CMK (cell line): ENCODE results near the gene RASSF1.

Source experiments
- DNase-seq: peaks from one replicate; pipeline ENCODE4 v3.0.0-alpha.2; 2010; ENCODE audit warnings: low read depth

The RASSF1 gene

DNA sequence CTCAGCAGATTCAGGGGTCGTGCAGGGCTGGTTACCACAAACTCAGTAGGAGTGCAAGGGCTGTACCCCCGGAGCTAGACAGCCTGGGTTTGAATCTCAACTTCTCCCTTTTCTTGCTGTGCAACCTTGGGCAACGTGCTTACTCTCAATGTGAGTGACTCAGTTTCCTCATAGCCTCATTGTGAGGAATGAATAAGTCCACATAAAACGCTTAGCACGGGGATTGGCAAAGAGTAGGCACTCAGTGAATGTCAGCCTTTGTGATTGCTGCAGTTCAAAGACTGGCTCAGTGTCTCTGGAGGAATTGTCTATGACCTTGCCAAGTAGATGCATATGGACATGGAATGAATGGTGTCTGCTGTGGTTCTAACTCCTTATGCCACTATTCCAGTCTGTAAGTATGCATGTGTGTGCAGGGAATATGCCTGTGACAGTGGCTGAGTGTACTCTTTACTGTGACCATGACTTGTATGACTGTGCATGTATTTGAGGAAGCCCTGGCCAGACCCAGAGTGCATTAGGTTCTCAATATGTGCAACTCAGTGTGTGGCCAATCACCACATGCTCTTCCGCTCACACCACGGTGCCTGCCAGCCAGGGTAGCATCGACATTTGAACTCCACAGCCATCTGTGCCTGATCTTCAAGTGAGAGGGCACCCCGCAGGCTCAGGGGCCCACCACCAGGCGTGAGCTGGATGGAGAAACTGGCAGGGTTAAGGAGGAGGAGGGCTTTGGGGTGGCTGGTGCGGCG, 40.5 kb downstream of the RASSF1 start:
- DNase-seq, result no peak

DNA sequence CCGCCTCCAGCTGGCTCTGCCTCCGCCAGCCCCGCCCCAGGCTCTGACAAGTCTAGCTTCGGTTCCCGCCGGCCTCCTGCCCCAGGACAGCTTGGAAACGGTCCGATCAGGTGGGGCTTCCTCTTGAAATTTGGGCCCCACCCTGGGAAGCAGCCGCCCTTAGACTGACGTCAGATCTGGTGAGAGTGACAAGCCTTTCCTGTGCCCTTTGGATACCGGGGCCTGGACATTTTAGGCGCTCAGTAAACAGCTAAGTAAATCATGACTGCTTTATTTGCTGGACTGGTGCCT, 41.1 kb downstream of the RASSF1 start:
- no peak for DNase-seq

DNA sequence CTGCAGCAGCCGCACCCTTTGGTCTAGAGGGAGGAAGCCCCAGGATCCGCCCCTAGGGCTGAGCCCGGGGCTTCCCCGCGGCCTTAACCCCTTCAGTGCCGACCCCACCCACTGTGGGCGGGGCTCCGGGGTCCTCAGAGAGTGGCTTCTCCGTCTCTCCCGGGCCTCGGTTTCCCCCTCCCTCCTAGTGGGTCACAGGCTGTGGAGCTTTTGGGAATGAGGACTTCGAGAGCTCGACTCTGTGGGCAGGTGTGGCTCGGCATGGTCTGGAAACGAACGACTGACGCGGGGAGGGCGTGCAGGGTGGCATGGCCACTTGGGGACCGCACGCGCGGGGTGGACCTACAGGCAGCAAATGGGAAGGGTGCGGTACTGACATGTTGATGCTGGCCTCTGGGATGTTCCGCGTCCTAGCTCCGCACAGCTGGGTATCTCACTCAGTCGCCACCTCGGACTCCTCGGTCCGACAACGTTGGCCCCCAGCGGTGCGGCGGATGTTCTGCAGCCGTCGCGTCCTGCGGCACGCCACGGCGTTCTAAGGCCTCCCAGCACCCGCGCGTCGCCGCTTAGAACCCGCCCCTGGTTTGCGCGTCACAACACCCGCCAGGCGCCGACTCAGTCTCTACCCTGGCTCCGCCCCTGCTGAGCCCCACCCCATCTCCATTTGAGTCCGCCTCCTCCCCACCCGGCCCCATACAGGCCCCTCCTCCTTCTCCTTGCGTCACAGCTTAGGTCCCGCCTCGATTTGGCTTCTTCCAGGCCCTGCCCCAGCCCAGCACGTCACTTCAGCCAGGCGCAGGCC, 41.6 kb downstream of the RASSF1 start, which contains the start of the genes HYAL3 and NAA80:
Gene HYAL3, minus strand, starts transcription at position 570 of the 802 bp plus-strand sequence. CDS start 3,803 bp downstream, outside the sequence.
Gene NAA80, minus strand, starts transcription at position 570 of the 802 bp plus-strand sequence. CDS start 1,942 bp downstream, outside the sequence.
- DNase-seq, result peak; percentile 99

DNA sequence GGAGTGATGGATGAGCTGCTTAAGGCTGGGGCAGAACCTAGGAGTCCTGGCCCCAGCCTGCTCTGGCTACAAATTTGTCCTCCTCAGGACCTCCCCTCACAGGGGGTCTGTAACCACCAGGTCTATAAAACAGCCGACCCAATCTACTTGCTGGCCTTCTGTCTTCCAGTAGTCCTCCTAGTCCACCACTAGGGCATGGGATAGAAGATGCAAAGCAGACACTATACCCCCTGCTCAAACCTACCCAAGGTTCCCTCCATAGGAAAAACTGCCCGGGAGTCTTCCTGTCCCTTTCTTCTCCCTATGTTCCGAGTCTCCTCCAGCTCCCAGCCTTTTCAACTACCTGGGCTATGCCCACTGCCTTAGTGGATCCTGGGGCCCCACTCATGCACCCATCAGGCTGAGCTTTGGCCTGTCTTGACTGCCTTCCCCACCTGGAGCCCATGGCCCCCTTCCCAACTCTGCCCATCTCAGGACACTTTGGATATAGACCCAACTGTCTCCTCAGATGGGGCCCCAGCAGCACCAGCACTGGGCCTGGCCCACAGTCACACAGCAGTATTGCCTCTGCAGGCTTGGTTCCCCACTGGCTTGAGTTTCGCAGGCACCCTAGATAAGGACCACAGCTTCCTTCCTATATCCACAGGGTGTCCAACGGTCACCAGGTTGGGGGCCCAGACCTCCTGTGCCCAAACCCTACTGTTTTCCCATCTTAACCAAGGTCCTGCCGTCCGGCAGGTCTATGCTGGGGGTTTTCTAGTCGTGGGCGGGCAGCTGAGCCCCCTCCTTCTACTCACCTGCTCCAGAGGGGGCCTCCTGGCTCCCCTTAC, 42.5 kb downstream of the RASSF1 start:
- DNase-seq, result peak; percentile 66

DNA sequence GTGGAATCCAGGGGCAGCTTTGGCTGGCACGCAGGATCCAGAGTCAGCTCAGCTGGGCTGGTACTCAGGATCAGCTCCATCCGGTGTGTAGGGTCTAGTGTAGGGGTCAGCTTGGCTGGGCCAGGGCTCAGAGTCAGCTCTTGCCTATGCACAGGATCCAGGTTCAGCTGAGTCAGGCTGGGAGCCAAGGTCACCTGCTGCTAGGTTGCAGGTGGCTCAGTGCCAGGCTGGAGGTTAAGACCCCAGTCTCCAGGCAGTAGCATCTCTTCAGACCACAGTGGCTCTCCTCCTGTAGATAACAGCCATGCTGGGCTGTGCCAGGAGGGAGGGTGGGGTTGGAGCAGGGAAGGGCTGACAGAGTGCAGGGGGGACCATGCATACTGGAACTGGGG, 43.3 kb downstream of the RASSF1 start:
- DNase-seq, result no peak

DNA sequence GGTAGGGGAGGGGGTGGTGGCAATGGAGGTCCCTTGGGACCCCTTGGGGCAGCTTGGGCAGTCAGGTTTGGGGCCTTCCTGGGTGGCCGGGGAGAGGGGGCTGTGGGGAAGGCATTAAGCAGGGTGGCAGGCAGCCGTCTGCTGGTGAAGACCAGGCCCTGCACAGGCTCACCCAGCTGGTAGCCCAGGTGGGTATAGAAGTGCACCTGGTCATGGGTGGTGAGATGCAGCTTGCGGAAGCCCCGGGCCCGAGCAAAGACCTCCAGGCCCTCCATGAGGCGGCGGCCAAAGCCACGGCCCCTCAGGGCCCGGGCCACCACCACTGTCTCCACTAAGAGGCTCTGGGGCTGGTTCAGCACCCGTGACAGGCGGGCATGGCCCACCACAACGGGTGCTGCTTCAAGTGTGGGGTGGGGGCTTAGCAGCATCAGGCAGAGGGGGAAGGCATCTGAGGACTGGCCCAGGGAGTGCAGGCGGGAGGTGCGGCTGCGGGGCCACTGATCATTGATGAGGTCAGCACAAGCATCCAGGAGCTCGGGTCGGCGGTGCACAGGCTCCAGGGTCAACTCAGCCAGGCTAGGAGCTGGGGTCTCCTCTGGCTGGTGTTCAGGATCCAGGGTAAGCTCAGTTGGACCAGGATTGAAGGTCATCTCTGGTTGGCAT, 43.8 kb downstream of the RASSF1 start:
- no peak for DNase-seq

DNA sequence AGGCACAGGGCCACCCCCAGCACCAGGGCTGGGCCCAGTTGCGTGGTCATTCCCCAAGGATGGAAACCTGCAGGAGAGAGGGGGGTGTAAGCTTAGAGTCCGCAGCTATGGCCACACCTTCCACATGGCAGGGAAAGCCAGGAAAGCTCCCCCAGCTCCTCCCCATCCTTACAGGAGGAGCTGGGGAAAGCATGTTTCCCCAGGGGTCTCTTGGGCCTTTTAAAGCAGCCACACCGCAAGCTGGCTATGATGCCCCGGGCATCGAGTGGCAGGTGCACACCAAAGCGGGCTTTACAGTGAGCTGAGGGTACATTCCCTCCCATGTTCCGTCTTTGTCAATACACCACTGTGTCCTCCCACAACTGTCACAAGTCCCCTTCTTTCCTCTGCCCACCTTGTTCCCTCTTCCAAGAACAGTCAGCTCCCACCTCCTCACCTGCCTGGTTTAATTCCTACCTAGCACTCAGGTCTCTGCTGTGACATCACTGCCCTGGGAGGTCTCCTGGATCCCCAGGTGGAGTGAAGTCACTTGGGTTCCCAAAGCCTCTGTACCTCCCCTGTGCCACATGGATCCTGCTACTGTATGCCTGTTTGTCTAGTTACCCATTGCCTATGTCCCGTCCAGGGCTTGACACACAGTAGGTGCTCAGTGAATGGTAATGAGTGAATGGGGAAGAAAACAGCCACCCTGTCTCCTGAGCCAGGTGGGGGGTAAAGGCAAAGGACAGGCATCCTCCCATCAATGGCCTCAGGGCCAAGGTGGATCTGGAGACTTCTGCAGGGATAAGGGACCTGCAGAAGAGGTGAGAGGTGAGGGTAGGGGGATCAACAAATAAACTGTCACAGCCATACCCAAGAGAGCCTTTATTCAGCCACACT, 44.8 kb downstream of the RASSF1 start:
- DNase-seq, result no peak

DNA sequence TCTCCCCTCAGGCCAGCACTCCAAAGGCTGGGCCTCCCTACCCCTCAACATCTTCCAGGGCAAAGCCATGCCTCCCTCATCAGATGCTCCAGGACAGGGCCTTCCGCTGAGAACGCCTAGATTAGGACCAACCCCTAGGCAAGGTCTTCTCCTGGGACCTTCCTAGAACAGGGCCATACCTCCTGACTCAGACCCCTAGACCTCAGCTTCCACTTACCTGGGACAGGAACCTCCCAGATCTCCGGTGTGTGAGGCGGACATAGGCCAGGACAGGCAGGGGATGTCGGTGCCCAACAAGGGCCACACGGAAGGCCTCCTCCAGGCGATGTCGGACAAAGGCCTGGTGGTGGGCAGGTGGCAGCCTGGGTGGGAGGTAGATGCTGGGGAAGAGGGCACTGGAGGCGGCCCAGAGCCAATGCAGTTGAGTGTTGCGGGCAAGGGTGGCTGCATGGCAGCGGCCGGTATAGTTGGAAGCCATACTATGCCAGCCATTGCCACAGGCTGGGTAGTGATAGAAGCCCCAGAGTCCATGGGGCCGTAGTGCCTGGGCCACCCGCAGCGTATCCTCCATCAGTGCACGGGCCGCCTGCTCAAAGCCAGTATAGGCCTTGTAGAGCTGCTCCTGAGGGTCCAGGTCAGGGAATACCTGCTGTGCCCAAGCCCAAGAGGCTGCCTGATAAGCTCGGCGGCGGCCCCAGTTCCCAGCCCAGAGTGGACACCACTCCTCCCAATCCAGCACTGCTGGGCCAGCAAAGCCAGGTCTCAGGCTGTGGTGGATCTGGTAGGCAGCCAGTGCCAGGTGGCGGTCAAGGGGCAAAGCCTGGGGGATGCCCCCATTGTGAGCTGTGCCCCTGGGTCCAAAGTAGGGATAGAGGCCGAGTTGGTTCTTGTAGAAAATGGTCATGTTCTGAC, 45.9 kb downstream of the RASSF1 start:
- no peak for DNase-seq

DNA sequence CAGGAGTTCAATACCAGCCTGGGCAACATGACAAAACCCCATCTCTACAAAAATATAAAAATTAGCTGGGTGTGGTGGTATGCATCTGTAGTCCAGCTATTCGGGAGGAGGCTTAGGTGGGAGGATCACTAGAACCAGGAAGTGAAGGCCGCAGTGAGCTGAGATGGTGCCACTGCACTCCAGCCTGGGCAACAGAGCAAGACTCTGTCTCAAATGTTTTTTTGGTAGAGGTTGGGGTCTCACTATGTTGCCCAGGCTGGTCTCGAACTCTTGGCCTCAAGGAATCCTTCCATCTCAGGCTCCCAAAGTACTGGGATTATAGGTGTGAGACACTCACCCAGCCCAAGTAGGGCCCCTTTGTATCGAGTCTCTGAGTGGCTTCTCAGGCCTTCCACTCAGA, 46.5 kb downstream of the RASSF1 start:
- DNase-seq, result no peak

DNA sequence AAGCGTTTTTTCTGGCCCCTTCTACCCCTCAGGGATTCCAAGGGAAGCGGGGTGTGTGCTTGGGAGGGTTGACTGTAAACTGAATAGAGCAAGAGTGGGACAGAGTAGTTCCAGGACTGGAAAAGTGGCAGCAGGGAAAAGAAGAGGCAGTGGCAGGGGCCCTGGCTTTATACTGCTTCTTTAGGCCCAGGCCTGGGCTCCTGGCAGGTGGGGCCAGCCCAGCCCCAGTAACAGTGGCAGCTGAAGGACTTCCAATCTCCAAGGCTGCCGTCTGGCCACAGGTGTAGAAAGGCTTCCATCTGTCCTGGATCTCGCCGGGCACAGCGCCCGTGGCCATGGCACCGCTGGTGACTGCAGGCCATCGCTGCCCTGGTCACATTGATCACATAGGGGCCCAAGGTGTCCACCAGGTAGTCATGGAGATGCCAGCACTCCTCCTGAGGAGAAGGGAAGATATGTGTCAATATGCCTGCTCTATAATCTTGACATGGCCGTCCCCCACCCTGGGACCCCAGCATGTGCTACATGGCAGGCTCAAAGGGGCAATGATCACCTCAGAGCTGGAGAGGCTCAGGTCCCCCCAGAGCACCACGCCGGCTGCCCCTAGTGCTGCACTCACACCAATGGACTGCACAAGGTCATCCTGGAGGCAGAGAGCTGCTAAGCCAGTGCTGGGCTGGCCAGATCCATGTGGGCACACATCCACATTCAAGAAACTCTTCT, 47.4 kb downstream of the RASSF1 start:
- DNase-seq, result no peak

DNA sequence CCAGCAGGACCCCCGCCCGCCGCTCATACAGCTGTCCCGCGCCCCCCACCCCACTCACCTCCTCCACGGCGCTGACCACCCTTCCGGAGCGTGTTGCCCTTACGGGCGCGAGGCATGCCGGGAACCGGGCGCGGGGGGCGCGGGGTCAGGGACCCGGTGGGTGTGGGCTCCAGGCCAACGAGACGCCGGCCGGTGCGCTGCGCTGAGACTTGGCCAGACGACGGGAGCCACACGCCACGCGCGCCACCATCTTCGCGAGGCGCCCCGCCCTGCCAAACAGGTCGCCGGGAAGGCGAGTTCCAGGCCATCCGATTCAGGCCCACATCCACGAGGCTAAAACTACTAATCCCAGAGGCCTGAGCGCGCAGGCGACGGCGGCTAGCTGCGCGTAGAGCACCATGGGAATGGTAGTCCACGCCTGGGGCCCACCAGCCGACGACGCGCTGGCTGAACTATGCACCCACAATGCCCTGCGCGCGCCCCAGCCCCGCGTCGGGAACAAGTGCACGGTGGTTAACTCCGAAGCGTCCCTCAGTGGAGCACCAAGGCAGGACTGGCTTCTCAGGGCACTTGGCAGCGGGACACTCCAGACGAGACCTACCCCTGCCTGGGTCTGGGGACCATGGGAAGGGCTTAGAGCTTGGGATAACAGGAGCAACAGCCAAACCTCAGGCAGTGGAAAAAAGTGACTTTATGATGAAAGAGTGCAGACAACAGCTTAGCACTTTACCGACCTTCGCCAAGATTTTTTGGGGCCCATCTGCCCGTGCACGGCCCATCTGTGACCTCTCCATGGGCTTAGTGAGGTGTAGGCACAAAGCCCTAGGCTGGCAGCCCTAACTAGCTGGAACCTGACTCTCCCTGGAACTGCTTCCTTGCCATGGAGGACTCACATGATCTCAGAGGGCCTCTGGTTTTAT, 48.2 kb downstream of the RASSF1 start, which contains the start of gene IFRD2:
Gene IFRD2, minus strand, starts transcription at position 271 of the 920 bp plus-strand sequence. Its CDS starts 155 bp downstream, at position 116.
- DNase-seq, result peak; percentile 95

DNA sequence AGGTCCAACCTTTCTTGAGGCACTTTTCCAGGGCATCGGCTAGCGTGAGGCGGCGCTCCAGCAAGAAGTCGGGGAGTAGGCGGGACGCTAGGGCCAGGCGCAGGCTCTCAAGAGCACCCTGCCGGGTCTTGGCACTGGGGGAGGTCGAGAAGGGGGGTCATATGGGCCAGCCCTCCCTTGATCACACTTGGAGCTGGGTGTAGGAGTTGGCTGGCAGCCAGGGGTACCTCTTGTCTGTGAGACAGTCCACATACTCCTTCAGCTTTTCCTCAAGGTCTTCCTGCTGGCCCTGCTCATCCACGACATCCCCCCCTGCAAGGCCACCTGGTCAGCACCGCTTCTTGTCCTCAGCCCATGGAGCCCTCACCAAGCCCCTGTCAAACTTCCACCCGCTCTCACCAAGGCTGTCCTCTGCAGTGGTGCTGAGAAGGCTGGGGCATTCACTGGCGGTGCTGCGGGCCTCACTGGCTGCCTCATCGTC, 50.4 kb downstream of the RASSF1 start:
- DNase-seq, result no peak

DNA sequence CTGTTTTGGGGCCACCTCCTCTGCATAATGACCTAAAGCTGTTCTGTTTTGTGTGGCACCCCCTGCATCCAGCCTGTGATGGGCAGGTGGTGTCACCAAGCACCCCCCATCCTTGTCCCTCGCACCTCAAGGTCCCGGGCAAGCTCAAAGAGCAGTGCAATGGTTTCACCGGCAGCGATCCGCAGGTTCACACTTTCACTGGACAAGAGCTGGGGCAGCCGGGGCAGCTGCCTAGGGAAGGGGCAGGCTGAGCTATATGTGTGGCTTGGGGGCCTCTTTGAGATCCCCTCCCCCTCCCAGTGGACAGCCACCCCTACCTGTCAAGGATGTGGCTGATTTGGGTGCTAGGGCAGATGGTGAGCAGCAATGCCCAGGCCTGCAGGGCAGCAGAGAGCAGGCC, 51.5 kb downstream of the RASSF1 start:
- DNase-seq, result no peak

DNA sequence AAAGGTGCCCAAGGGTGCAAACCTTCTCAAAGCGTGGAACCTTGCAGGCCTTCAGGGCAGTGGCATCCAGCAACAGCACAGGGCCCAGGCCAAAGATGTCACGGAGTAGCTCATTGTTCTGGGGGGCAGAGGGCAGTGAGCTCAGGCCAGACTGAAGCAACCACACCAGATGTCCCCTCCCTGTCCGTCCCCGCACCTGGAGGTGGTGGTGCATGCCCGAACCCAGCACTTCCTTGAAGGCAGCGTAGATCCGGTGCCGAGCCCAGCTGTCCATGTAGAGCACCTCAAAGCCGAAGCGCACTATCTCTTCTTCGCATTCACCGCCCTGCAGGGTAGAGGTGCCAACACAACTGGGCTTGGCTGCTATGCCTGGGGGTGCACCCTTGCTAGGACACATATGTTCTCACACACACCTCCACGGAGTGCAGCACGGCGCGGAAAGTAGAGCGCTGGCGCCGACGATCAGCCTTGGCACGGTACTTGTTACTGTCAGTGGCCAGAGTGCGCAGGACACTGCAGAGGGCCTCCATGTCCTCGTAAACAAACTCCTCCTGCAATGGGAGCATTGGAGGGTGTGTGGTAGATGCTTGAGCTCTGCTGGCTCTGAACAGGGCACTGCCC, 52.1 kb downstream of the RASSF1 start:
- DNase-seq, result no peak

DNA sequence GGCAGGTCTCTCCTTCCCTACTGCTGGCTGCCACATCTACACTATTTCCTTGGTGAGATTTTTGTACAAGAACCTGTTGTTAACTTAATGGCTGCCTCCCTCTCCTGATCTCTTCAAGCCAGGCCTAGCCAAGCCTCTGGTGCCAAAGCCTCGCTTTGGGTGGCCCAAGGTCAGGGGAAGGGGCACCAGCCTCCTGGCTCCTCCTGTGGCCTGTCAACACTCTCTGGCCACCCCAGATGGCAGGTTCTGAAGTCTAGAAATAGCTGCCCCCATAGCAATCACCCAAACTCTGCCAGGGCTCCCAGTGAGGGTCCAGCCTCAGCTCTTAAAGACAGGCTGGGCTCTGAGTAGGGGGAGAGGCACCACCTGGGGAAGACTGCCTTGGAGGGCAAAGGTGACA, 53.4 kb downstream of the RASSF1 start:
- DNase-seq, result no peak

DNA sequence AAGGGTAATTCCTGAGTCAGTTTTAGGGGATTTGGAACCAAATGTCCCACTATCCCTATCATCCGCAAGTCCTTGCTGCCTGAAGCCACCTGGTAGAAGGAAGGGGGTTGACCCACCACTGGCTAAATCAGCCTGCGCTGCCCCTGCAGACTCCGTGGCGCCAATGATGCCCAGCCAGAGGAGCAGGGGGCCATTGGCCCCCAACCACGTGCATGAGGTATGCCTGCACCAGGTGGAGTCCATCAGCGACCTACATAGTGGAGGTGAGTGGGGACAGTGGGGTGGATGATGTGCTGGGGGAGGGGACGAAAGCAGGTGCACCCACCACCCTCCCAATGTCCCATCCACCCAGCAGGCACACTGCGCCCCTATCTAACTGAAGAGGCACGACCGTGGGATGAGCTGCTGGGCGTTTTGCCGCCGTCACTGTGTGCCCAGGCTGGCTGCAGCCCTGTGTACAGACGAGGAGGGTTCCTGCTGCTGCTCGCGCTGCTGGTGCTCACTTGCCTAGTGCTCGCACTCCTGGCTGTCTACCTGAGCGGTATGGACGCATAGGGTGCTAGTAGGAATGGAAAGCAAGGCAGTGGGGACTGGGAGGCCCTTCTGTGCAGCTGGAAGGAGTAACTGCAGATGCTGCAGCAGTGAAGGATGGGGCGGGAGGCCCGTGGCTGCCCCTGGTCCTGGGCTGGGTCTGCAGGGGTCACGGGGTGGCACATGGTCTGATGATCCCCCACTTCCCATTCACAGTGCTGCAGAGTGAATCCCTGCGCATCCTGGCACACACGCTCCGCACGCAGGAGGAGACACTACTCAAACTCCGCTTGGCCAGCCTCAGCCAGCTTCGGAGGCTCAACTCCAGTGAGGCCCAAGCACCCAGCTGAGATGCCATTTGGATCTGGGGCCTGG, 54.1 kb downstream of the RASSF1 start:
- DNase-seq, result no peak
